CD4-positive, alpha-beta T cell treated with Interleukin-17A for 4 hours (primary cell): ENCODE data around the gene ITM2C.

Experiments used
- DNase-seq: peaks from one replicate; pipeline ENCODE4 v3.0.0-alpha.2; 2020; ENCODE audit warnings: mixed read lengths

The ITM2C gene

GRCh38 chr2:230873661-230874401 is 9.1 kb downstream of the ITM2C start:
- no peak for DNase-seq

DNA sequence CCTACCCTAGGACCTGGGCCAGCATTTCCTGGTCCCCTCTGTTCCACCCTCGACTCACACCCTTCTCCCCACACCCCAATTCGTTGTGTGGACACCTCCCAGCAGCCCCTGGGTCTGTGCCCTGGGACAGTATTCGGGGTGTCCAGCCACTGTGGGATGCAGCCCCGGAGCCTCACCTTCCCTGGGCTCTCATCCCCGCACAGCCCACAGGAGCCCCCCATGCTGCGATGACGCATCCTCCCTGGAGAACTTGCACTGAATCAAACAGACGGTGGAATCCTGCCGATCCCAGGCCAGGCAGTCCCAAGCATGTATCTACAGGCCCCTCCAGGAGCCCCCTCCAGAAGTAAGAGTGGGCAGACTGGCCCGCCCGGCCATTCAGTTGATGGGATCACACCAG is 9.7 kb downstream of the ITM2C start:
- DNase-seq: no peak

GRCh38 chr2:230874876-230875275 is 10.1 kb downstream of the ITM2C start:
- DNase-seq: no peak

- no peak for DNase-seq
Measured at GRCh38 chr2:230875347-230876315, 10.9 kb downstream of the ITM2C start.

DNA sequence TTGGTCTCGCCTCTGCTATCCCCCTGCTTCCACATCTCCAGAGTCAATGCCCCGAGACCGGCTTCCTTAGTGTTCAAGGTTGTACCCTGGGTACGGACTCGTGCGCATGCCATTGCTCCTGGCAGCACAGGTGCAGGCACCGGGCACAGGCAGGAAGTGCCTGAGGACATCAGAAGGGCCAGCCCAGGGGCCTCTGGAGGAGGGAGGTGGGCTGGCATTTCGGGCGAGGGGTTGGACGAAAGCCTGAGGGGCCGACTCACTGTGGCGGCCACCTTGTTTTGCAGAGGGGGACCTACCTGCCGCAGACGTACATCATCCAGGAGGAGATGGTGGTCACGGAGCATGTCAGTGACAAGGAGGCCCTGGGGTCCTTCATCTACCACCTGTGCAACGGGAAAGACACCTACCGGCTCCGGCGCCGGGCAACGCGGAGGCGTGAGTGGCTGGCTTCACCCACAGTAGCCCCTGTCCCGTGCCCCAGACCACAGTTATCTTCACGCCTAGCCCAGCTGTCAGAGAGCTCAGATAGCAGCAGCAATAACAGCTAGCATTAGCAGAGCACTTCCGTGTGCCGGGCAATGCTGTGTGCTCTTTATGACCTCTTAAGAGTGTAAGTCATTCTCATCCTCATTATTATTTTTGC is 12.5 kb downstream of the ITM2C start:
- DNase-seq: no peak

DNA sequence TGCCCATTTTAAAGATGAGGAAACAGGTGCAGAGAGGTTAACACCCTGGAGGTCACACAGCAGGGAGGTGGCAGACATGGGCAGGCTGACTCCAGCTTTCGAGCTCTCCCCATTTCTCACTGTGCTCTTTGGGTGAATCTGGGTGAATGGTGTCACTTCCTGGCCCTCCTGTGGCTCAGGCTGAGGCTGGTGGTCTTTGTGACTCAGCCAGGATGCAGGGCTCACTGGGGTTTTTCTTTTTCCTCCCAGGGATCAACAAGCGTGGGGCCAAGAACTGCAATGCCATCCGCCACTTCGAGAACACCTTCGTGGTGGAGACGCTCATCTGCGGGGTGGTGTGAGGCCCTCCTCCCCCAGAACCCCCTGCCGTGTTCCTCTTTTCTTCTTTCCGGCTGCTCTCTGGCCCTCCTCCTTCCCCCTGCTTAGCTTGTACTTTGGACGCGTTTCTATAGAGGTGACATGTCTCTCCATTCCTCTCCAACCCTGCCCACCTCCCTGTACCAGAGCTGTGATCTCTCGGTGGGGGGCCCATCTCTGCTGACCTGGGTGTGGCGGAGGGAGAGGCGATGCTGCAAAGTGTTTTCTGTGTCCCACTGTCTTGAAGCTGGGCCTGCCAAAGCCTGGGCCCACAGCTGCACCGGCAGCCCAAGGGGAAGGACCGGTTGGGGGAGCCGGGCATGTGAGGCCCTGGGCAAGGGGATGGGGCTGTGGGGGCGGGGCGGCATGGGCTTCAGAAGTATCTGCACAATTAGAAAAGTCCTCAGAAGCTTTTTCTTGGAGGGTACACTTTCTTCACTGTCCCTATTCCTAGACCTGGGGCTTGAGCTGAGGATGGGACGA is 13.2 kb downstream of the ITM2C start:
- DNase-seq: peak; percentile 45

- DNase-seq: no peak
Measured at GRCh38 chr2:230878599-230879188, 14.0 kb downstream of the ITM2C start.

GRCh38 chr2:230879271-230879882 is 14.6 kb downstream of the ITM2C start:
- DNase-seq: no peak

DNA sequence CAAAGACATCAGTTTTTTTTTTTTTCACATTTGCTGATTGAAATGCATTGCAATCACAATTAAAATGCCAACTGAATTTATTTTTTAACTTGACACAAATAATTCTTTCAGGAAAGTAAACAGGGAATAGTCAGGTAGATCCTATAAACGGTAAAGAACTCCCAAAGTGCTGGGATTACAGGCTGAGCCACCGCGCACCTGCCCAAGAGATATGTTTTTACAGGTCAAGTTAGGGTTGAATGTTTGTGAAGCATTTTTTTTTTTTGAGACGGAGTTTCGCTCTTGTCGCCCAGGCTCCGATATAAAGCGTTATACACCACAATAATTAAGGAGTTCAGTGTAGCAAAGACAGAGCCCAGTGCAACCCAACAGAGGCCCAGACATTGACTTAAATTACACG is 15.1 kb downstream of the ITM2C start:
- DNase-seq: no peak

GRCh38 chr2:230881840-230882239 is 17.1 kb downstream of the ITM2C start:
- DNase-seq: no peak

DNA sequence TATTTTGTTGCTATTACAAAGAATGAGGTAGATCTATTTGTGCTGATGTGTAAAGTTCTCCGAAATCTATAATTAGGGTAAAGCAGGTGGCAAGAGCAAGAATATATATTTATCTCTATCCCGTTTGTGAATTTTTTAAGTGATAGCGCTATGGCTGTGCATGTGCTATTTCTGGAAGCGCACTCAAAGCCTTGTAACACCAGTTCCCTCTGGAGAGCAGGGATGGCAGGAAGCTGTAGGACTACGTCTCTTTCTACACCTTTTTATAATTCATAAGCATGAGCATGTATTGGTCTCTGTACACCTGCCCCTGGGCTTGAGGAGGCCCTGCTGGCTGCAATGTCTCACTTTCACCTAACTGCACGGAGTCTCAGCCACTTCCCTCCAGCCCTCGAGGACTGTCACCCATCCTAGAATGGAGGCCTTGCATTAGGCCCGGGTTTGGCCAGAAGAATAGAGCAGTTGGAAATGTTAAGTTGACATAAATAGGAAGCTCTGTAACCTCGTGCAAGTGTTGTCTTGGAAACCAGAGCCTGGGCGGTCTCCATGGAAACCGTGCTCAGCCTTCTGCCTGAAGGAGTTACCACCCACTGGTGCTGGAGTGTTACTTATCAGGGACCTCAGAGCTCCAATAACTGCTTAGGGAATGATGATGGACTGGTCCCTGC is 20.9 kb downstream of the ITM2C start:
- DNase-seq: no peak

GRCh38 chr2:230886206-230886605 is 21.5 kb downstream of the ITM2C start:
- DNase-seq: no peak

DNA sequence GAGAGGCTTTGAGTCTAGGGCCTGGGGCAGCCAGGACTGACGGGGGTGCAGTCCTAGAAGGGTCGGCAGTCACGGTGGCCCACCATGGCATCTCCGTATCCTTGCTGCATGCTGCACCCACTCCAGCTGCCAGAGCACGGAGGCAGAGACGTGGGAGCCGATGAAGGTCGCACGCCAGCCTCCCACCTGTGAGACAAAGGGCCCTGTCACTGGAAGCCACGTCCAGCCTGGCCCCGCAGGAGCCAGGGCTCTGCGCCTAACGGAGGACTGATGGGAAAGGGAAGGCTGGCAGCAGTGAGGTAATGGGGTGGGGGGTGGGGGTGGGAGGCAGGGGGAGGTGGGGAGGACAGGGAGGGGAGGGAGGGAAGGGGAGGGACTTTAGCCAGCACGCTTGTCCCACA is 21.9 kb downstream of the ITM2C start:
- DNase-seq: no peak

- no peak for DNase-seq
Measured at GRCh38 chr2:230887342-230887741, 22.6 kb downstream of the ITM2C start.

GRCh38 chr2:230888824-230889400 is 24.2 kb downstream of the ITM2C start:
- no peak for DNase-seq

DNA sequence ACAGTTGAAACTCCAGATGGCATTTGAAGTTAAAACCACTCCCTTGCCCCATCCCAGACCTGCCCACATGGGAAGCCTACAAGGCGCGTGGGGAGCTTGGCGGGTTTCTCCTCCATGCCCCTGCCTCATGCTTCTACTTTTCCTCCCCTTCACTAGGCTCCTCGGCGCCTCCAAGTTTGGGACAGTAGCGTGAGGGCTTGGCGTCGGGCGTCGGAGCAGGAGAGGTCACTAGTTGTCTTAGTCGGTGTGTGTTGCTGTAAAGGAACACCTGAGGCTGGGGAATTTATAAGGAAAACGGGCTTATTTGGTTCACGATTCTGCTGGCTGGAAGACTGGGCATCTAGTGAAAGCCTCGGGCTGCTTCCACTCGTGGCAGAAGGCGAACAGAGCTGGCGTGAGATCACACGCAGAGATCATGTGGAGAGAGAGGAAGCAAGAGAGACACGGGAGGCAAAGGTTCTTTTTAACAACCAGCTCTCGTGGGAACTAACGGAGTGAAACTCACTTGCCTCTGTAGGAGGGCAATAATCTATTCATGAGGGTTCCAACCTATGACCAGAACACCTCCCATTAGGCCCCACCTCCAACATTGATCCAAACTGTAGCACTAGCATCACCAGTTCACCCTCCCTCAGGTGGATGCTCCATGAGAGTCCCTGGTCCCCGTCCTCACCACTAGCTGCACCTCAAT is 25.3 kb downstream of the ITM2C start:
- no peak for DNase-seq

GRCh38 chr2:230890646-230891045 is 25.9 kb downstream of the ITM2C start:
- DNase-seq: no peak

DNA sequence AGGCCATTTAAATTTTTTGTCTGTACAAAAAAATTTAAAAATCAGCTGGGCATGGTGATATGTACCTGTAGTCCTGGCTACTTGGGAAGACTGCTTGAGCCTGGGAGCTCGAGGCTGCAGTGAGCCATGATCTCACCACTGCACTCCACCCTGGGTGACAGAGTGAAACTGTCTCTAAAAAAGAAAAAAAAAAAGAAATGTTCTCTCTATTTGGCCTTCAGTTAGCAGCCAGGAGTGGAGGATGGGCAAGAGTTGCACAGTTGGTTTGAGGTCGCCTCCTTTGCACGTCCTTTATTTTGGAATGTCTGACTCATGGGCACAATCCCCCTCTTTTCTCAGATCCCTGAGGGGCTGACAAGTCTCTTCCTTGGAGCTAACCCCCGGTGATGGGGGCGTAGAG is 26.3 kb downstream of the ITM2C start:
- DNase-seq: no peak

DNA sequence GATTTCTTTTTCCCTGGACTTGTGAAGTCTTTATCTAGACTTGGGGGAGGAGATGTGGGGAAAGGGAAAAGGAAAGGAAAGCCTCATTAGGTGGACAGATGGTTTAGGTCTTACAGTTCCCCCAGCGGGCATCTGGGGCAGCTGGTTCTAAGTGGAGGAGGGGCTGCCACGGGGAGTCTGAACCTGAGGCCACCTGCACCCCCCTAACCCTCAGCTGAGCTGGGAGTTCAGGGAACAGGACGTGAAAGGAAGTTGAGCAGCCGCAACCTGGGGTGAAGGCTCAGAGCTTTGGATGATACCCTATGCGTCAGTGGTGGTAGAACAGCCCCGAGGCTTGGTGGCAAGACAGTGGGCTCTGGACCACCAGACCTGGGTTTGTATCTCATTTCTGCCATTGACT is 26.8 kb downstream of the ITM2C start:
- DNase-seq: no peak

GRCh38 chr2:230893338-230893737 is 28.6 kb downstream of the ITM2C start:
- DNase-seq: no peak
